ENCODE measurements around the gene GPNMB. TPM values are rescaled to one million over a fixed set of nuclear protein-coding genes. Genes with fewer than 3 reads are reported as not detected.
"Not testable (repeated sequence)": the region's sequence is repeated elsewhere in the genome, so short reads cannot be mapped to it uniquely, and the experiment has no call there.

The GPNMB gene
- total RNA-seq, 2 experiments from 2014 or later: 0.41 to 0.82 TPM

DNA sequence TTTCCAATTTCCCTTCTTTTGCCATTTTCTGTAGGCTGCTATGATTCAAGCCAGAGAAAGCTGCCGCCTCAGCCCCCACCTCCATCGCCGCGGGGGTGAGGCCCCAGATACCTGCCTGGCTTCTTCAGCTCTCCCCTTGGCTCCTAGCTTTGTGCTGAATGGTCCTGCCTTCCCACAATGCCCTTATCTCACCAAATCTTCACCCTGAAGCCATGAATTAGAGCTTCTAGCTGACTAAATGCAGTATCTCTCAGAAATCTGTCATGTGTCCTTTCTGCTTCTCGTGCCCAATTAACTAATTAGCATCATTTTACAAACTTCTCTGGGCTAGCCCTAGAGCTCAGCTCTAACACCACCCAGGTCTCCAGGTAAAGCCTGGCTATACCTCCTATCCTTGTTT lies 32.2 kb upstream of the GPNMB start:
- CTCF ChIA-PET: no interaction called here
- no peak overlapping the region for H3K27ac Mint-ChIP-seq
- H3K9me3 Mint-ChIP-seq (ENCODE audit: low read depth): no peaks in the 10 kb centered on the region
- H3K27me3 Mint-ChIP-seq: peaks cover 25% of the 10 kb centered on the region
- no peak for ATAC-seq
- no peak for DNase-seq
- no peaks in the 10 kb centered on the region for H3K36me3 Mint-ChIP-seq
- no peaks in the 10 kb centered on the region for H3K4me1 Mint-ChIP-seq
- H3K4me3 Mint-ChIP-seq: no peak overlapping the region

DNA sequence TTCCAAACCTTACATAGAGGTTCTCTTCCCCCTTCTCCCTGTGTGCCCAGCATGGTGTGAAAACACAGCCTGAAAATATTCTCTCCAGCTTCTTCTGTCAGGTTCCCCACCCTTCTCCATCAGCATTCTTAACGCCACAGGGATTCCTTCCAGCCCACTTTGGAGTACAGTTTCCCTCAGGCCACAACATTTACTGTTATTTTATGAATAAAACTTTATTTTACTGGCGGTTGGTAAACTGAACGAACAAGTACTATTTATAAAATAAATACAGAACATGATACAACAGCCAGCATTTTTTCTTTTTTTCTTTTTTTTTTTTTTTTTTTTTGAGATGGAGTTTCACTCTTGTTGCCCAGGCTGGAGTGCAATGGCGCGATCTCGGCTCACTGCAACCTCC lies 31.6 kb upstream of the GPNMB start:
- no peaks in the 10 kb centered on the region for H3K9me3 Mint-ChIP-seq (ENCODE audit: low read depth)
- H3K27me3 Mint-ChIP-seq: peaks cover 25% of the 10 kb centered on the region
- H3K36me3 Mint-ChIP-seq: no peaks in the 10 kb centered on the region
- DNase-seq (no peak), ATAC-seq (no peak)
- CTCF ChIA-PET: no interaction called here
- no peaks in the 10 kb centered on the region for H3K4me1 Mint-ChIP-seq
- no peak overlapping the region for H3K27ac Mint-ChIP-seq
- no peak overlapping the region for H3K4me3 Mint-ChIP-seq

GRCh38 chr7:23216021-23216420 lies 30.6 kb upstream of the GPNMB start:
- H3K27ac Mint-ChIP-seq: no peak overlapping the region
- H3K4me3 Mint-ChIP-seq: no peak overlapping the region
- no peaks in the 10 kb centered on the region for H3K9me3 Mint-ChIP-seq (ENCODE audit: low read depth)
- H3K4me1 Mint-ChIP-seq: no peaks in the 10 kb centered on the region
- DNase-seq (no peak), ATAC-seq (no peak)
- H3K27me3 Mint-ChIP-seq: peaks cover 28% of the 10 kb centered on the region
- no peaks in the 10 kb centered on the region for H3K36me3 Mint-ChIP-seq
- CTCF ChIA-PET: interaction anchor here (1.0 kb wide), 1 partner anchor 109 kb away, joined by 3 read pairs; no protein-coding TSS in a partner anchor

DNA sequence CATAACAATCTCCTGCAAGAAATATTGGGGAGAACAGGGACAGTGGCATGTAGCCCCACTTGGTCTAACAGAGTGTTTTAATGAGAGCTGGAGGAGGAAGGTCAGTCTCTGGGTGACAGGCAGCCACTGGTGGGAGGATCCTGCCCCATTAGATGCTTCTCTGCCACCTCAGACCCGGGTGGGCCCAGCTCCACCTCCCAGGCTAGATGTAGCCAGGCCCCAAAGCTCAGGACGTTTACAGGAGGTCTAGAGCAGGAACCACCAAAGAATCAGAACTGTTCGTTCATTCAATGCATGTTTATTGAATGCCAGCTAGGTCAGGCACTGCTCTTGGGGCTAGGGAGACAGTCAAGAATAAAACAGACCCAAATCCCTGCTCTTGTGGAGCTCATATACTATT lies 28.4 kb upstream of the GPNMB start:
- DNase-seq (no peak), ATAC-seq (no peak)
- no peak overlapping the region for H3K27ac Mint-ChIP-seq
- peaks cover 20% of the 10 kb centered on the region for H3K27me3 Mint-ChIP-seq
- H3K4me1 Mint-ChIP-seq: no peaks in the 10 kb centered on the region
- no peak overlapping the region for H3K4me3 Mint-ChIP-seq
- CTCF ChIA-PET: no interaction called here
- no peaks in the 10 kb centered on the region for H3K9me3 Mint-ChIP-seq (ENCODE audit: low read depth)
- no peaks in the 10 kb centered on the region for H3K36me3 Mint-ChIP-seq

DNA sequence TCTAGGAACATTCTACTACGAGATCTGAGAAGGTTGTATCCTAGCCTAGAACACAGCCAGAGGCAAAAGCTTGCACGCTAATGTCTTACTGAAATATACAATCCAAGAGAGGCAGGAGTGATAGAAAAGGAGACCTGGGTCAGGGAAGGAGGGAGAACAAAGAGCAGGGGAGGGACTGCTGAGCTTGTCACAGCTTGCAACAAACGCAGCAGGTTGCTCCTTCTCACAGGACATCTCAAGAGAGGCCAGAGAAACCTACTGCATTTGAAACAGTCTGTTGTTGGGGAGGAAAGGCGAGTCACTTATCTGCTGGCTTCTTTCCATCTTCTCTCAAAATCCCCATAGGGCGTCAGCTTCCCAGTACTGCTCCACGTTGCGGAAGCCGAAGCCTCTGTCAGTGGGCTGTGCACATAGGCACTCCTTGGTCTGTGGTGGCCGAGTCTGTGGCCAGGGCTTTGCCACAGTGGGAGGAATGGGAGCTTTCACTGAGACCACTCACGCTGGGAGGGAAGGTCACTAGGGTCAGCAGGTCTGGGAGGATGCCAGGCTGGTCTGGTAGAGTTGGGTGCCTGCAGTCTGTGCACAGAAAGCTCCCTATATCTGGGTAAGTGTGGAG lies 25.8 kb upstream of the GPNMB start:
- Mint-ChIP-seq H3K9me3 (ENCODE audit: low read depth) (no peaks in the 10 kb centered on the region), H3K27me3 (peaks cover 27% of the 10 kb centered on the region), H3K4me1 (no peaks in the 10 kb centered on the region), H3K27ac (no peak overlapping the region), H3K36me3 (no peaks in the 10 kb centered on the region), H3K4me3 (no peak overlapping the region)
- ATAC-seq (no peak), DNase-seq (no peak)
- CTCF ChIA-PET: no interaction called here

DNA sequence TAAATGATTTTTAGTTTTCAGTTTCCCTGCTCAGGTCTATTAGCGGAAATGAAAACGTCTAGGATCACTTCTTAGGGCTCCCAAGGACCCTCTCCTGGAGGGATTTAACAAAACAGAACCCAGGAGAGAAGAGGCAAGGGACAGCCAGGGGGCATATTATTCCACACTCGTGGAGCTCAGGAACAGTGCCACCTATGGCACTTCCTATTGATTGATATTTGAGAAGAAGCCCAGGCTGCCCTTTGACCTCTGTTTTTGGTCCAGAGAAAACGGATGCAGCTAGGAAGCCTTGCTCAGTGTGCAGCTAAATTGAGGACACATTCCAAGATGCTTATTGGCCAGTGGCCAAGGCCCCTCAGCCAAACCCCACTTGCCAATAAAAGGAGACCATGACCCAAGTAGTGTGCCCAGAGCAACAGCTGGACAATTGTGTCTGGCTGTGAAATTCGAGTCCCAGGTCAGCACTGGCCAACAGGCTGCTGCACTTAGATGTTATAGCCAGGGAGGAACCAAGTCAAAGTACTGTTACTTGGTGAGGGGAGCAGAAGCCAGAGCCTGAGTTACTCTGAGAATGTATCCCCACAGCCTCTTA lies 24.0 kb upstream of the GPNMB start:
- no peak overlapping the region for H3K4me3 Mint-ChIP-seq
- CTCF ChIA-PET: no interaction called here
- no peaks in the 10 kb centered on the region for H3K9me3 Mint-ChIP-seq (ENCODE audit: low read depth)
- ATAC-seq: no peak
- no peak overlapping the region for H3K27ac Mint-ChIP-seq
- H3K4me1 Mint-ChIP-seq: no peaks in the 10 kb centered on the region
- DNase-seq: no peak
- H3K27me3 Mint-ChIP-seq: peaks cover 22% of the 10 kb centered on the region
- H3K36me3 Mint-ChIP-seq: no peaks in the 10 kb centered on the region

GRCh38 chr7:23224364-23224763 lies 22.2 kb upstream of the GPNMB start:
- CTCF ChIA-PET; H3K27ac Mint-ChIP-seq; H3K4me1 Mint-ChIP-seq; ATAC-seq; DNase-seq; H3K36me3 Mint-ChIP-seq; H3K4me3 Mint-ChIP-seq; H3K9me3 Mint-ChIP-seq (ENCODE audit: low read depth): not testable (repeated sequence)
- H3K27me3 Mint-ChIP-seq: peaks cover 12% of the 10 kb centered on the region

DNA sequence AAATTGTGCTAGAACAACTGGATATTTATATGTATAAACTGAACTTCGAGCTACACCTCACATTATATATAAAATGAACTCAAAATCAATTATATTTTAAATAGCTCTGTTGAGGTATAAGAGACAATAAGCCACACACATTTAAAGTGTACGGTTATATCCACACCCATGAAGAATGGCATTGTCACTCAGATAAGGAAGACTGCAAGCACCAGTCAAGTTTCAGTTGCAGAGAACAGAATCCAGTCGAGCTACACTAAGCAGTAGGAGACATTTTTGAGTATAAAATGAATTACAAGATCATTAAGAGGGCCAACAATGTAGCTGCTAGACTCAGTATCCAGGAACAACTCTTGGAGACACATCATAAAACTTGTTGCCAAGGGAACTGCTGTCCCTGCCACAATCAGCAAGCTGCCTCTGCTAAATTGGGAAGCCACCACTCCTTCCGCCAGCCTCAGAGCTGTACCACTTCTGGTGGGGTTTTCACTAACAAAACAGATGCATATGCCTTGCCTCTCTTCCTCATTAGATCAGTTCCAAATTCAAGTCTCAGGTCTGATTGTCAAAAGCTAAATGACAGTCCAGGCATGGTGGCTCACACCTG lies 19.6 kb upstream of the GPNMB start:
- Mint-ChIP-seq H3K4me1 (no peaks in the 10 kb centered on the region), H3K9me3 (ENCODE audit: low read depth) (no peaks in the 10 kb centered on the region), H3K27ac (no peak overlapping the region), H3K36me3 (no peaks in the 10 kb centered on the region), H3K27me3 (peaks cover 9% of the 10 kb centered on the region), H3K4me3 (no peak overlapping the region)
- ATAC-seq (no peak), DNase-seq (no peak)
- CTCF ChIA-PET: interaction anchor here (1.0 to 1.3 kb wide), 3 partner anchors 24 to 36 kb away, joined by 3 read pairs; no protein-coding TSS in a partner anchor

DNA sequence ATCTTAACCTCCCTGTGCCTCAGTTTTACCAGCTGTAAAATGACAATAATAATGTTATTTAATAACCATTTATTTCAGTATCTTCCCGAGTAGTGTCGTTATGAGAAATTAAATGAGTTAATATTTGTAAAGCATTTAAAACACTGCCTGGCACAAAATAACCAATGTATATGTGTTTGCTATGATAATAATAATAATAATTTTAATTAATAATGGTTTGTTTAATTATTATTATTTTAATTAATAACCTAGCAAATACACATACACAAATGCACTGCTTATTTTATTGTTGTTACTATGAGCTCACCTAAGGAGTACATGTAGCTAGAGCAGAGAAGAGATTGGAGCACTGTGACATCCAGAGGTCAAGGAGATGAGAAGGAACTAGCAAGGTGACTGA lies 18.2 kb upstream of the GPNMB start:
- CTCF ChIA-PET: interaction anchor here (1.0 kb wide), 1 partner anchor 11 kb away, joined by 3 read pairs; no protein-coding TSS in a partner anchor
- Mint-ChIP-seq H3K27me3 (peaks cover 8% of the 10 kb centered on the region), H3K9me3 (ENCODE audit: low read depth) (no peaks in the 10 kb centered on the region), H3K4me3 (no peak overlapping the region), H3K4me1 (peaks cover 2% of the 10 kb centered on the region), H3K27ac (no peak overlapping the region), H3K36me3 (no peaks in the 10 kb centered on the region)
- DNase-seq (no peak), ATAC-seq (no peak)

- DNase-seq (no peak), ATAC-seq (no peak)
- no peak overlapping the region for H3K27ac Mint-ChIP-seq
- no peaks in the 10 kb centered on the region for H3K27me3 Mint-ChIP-seq
- H3K36me3 Mint-ChIP-seq: no peaks in the 10 kb centered on the region
- H3K4me3 Mint-ChIP-seq: no peak overlapping the region
- H3K4me1 Mint-ChIP-seq: peaks cover 10% of the 10 kb centered on the region
- H3K9me3 Mint-ChIP-seq (ENCODE audit: low read depth): no peaks in the 10 kb centered on the region
- CTCF ChIA-PET: no interaction called here
Measured at GRCh38 chr7:23230641-23231101, 15.9 kb upstream of the GPNMB start.

DNA sequence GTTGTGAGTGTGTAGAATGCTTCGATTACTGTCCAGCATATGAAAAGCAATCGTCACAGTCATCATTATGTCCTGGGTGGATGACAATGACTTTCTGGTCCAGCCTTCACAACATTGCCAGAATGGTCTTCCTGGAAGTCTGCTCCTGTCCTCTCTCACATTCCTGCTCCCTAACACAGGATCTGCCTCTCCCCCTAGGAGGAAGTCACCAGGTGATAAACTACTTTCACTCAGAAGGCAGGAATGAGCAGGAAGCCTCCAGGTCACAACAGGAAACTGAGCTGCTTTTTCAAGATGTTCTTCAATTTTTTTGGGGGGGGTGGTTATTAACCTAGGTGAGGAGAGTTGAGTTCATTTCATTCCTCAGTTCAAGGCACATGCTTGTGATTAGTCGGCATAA lies 13.6 kb upstream of the GPNMB start:
- Mint-ChIP-seq H3K4me3 (no peak overlapping the region), H3K27ac (no peak overlapping the region), H3K27me3 (peaks cover 1% of the 10 kb centered on the region), H3K4me1 (peaks cover 10% of the 10 kb centered on the region), H3K36me3 (no peaks in the 10 kb centered on the region), H3K9me3 (ENCODE audit: low read depth) (no peaks in the 10 kb centered on the region)
- DNase-seq (no peak), ATAC-seq (no peak)
- CTCF ChIA-PET: no interaction called here

DNA sequence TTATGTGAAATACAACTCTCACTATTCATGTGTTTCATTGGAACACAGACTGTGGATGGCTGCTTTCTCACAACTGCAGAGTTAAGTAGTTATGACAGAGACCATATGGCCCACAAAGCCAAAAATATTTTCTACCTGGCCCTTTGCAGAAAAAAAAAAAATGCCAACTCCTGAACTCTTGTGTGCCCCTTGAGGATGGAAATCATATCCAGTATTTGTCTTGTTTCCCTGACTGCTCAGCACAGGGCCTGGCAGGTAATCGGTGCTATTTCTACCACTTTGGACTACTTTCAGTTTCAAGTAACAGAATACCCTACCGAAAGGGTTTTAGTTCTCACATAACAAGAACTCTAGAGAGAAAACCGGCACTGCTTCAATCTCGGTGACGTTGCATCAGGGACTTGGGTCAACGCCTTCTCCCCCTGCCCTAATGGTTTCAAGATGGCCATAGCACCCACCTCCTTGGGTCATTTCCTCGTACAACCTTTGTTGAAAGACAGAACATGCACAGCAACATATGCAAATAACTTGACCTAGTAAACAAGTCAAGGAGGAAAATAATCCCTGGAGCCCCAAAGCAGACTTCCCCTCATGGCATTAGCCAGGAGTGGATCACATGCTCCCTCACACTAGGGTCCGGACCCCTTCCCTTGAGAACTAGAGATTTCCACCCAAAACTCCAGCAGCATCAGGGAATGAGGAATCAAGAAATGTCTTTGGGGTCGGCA lies 11.8 kb upstream of the GPNMB start:
- H3K27ac Mint-ChIP-seq: peak overlapping the region; percentile 35
- ATAC-seq: peak; percentile 55
- CTCF ChIA-PET: no interaction called here
- no peak for DNase-seq
- peaks cover 10% of the 10 kb centered on the region for H3K4me1 Mint-ChIP-seq
- H3K4me3 Mint-ChIP-seq: peak overlapping the region; percentile 37
- H3K36me3 Mint-ChIP-seq: no peaks in the 10 kb centered on the region
- peaks cover 5% of the 10 kb centered on the region for H3K27me3 Mint-ChIP-seq
- no peaks in the 10 kb centered on the region for H3K9me3 Mint-ChIP-seq (ENCODE audit: low read depth)

DNA sequence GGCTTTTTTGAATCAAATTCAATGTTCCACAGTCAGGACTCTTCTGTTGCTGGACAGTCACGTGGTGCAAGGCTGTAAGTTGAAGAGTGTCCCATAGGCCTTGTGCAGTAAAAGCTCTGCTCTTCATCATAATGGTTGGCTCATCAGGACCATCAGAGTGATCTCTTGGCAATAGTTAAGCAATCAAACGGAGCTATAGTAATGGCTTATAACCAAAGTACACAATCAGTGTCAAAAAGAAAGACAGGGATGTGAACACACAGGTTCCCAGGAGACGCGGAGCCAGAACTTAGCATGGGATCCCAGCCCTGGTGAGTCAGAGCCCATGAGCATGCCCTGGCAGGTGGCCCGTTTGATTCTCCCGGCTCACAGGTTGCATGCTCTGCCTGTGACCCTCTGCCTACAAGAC lies 10.8 kb upstream of the GPNMB start:
- peaks cover 10% of the 10 kb centered on the region for H3K4me1 Mint-ChIP-seq
- H3K4me3 Mint-ChIP-seq: no peak overlapping the region
- peaks cover 5% of the 10 kb centered on the region for H3K27me3 Mint-ChIP-seq
- no peak for DNase-seq
- CTCF ChIA-PET: interaction anchor here (1.1 to 2.3 kb wide), 2 partner anchors 37 to 285 kb away, joined by 3 to 5 read pairs; no protein-coding TSS in a partner anchor
- H3K27ac Mint-ChIP-seq: no peak overlapping the region
- H3K9me3 Mint-ChIP-seq (ENCODE audit: low read depth): no peaks in the 10 kb centered on the region
- no peak for ATAC-seq
- no peaks in the 10 kb centered on the region for H3K36me3 Mint-ChIP-seq
